GM12875 (cell line): ENCODE measurements around the gene BRF1.
A peak's percentile ranks its signal among the peaks of the same experiment; 100 is the strongest.
"Not testable (repeated sequence)": the region's sequence is repeated elsewhere in the genome, so short reads cannot be mapped to it uniquely, and the experiment has no call there.

Experiments
- H3K4me3 ChIP-seq: one replicate; pipeline ENCODE4 v1.5.1; 2011; ENCODE audit warnings: low read depth, low read length, control low read depth
- CTCF ChIP-seq: IDR thresholded peaks from 2 replicates; pipeline ENCODE4 v1.5.1; 2011; ENCODE audit warnings: low read depth, mild to moderate bottlenecking, control low read depth, inconsistent platforms, low read length, moderate library complexity, borderline replicate concordance; ENCODE audit not compliant: insufficient read depth

BRF1 gene

DNA sequence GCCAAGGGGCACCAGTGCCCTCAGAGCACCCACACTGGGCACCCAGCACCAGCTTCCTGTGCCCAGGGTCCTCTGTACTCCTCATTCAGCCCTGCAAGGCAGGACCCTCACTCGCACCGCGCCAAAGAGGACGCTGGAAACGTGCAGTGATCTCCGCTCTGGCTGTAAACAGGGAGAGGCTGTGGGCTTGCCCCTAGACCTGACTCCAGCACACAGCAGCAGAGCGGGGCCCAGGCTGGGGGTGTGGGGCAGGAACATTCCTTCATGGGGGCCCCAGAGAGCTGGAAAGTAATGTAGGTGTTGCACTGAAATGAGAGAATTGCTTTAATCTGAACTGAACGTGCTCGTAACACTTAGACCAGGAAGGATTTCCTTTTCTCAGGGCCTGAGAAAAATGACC lies 5.0 kb upstream of the BRF1 start:
- no peak for TF ChIP-seq CTCF
- H3K4me3 ChIP-seq: no peak overlapping the region

GRCh38 chr14:105305345-105305744 lies 4.5 kb upstream of the BRF1 start:
- no peak overlapping the region for H3K4me3 ChIP-seq
- TF ChIP-seq CTCF: no peak

DNA sequence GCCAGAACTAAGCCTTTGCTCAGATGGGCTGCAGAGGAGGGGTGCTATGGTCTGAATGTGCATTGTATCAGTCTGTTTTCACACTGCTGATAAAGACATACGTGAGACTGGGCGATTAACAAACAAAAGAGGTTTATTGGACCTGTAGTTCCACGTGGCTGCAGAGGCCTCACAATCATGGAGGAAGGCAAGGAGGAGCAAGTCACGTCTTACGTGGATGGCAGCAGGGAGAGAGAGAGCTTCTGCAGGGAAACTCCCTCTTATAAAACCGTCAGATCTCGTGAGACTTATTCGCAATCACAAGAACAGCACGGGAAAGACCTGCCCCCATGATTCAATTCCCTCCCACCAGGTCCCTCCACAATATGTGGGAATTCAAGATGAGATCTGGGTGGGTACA lies 3.8 kb upstream of the BRF1 start:
- no peak for TF ChIP-seq CTCF
- no peak overlapping the region for H3K4me3 ChIP-seq

- TF ChIP-seq CTCF: no peak
- H3K4me3 ChIP-seq: no peak overlapping the region
These were observed 3.1 kb upstream of the BRF1 start for GRCh38 chr14:105303949-105304348.

DNA sequence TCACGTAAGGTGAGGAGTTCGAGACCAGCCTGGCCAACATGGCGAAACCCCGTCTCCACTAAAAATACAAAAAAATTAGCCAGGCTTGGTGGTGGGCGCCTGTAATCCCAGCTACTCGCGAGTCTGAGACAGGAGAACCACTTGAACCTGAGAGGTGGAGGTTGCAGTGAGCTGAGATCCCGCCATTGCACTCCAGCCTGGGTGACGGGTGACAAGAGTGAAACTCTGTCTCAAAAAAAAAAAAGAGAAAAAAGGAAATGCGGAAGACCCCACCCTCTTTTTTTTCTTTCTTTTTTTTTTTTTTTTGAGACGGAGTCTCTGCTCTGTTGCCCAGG lies 1.1 kb upstream of the BRF1 start:
- peak overlapping the region; percentile 98 for H3K4me3 ChIP-seq

- H3K4me3 ChIP-seq: peak overlapping the region; percentile 98
- no peak for TF ChIP-seq CTCF
These were observed 508 bp upstream of the BRF1 start for GRCh38 chr14:105301103-105301914.

DNA sequence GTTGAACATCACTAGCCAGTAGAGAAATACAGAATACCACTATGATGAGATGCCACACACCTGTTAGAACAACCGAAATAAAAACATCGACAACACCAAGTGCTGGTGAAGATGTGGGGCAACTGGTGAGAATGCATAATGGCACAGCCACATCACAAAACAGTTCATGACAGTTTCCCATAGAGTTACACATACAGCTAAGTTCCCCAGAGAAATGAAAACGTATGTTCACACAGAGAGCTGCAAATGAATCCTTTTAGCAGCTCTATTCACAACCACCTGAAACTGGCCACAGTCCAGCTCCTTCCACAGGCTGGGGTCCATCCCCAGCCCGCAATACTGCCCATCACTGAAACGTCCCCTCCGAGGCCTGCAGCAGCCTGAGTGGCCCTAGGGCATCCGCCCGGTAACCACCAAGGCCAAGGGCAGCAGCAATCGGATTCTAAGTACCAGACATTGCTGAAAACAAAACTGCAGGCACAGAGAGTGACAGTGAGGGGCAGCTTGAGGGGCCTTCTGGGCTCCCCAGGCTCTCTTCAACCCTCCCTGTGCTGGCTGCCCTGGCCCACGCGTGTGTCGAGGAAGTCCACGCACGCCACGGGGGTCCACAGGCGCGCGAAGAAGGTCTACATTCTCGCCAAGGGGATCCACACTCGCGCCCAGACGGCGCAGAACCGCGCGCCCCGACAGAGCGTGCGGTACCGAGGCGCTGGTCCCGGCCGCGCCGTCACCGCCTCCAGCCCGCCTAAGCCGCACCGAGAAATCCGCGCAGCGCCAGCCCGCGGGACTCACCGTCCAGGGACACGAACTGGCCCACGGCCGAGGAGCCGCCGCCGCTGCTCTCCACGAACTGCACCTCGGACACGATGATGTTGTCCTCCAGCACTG lies 903 bp downstream of the BRF1 start:
- no peak for TF ChIP-seq CTCF
- peak overlapping the region; percentile 98 for H3K4me3 ChIP-seq

GRCh38 chr14:105297311-105297710 lies 3.5 kb downstream of the BRF1 start:
- not testable (repeated sequence) for H3K4me3 ChIP-seq
